H54 (cell line): ENCODE data around the gene ADGRL2.

Source experiments
- DNase-seq: peaks from one replicate; pipeline ENCODE4 v3.0.0; 2011; ENCODE audit warnings: low spot score, mixed read lengths; ENCODE audit not compliant: insufficient read length
- FAIRE-seq: peaks from 3 replicates; lab custom pipeline; 2011; peaks lifted over from hg19 to GRCh38; lab: Jason Lieb, UNC
- POLR2A ChIP-seq: IDR thresholded peaks from 2 replicates; pipeline ENCODE4 v1.6.1; 2011; ENCODE audit warnings: low read depth, mild to moderate bottlenecking, low read length

The ADGRL2 gene

GRCh38 chr1:81801651-81802456, 1.1 kb downstream of the ADGRL2 start:
- DNase-seq (no peak), FAIRE-seq (no peak)
- no peak for TF ChIP-seq POLR2A

DNA sequence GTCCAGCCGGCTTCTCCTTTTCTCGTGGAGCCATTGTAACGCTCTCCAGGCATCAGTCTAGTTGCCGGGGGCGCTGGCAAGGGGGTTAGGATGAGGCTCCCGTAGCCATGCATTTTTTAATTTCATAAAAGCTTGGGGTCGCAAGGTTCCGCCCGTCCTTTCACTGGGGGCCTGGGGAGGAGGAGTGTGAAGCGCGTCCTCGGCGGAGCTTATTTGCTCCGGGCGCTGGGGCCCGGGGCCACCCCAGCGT, 1.6 kb downstream of the ADGRL2 start:
- FAIRE-seq (no peak), DNase-seq (no peak)
- no peak for TF ChIP-seq POLR2A

- DNase-seq (no peak), FAIRE-seq (no peak)
- TF ChIP-seq POLR2A = no peak; the same call in 1 of the 2 replicates
Observed at GRCh38 chr1:81802707-81803430, 2.1 kb downstream of the ADGRL2 start.

DNA sequence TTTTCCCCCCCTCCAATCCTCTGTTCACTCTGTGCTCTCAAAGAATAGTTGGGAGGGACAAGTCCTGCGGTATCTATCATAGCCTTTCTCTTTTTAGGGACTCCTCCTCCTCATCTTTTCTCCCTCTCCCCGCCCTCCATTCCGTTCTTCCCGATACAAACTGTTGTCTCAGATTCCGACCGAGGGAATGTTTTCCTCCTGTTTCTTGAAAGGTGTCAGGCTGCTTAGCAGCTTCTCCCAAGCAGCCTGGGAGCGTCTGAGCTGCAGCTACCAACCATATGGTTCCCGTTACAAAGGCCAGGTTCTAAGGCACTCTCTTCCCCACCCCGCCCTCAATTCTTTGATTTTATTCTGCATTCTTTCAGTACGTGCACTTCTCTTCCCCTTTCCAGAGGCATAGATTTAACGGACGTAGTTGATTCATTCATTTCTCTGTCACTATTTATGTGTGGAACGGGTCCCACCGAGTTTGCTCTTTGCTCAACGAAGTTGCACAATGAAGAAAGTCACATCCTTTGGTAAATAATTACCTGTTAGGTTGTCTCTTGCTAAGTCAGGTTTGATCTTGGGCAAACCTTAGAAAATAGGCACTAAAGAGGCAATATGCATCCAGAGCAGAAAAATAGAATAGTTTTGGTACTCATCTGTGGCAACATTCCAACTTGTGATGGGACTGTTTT, 2.8 kb downstream of the ADGRL2 start:
- FAIRE-seq (peak; percentile 78), DNase-seq (no peak)
- no peak for TF ChIP-seq POLR2A

GRCh38 chr1:81804312-81804711, 3.6 kb downstream of the ADGRL2 start:
- peak; percentile 33 for FAIRE-seq
- no peak for TF ChIP-seq POLR2A
- DNase-seq = no peak

DNA sequence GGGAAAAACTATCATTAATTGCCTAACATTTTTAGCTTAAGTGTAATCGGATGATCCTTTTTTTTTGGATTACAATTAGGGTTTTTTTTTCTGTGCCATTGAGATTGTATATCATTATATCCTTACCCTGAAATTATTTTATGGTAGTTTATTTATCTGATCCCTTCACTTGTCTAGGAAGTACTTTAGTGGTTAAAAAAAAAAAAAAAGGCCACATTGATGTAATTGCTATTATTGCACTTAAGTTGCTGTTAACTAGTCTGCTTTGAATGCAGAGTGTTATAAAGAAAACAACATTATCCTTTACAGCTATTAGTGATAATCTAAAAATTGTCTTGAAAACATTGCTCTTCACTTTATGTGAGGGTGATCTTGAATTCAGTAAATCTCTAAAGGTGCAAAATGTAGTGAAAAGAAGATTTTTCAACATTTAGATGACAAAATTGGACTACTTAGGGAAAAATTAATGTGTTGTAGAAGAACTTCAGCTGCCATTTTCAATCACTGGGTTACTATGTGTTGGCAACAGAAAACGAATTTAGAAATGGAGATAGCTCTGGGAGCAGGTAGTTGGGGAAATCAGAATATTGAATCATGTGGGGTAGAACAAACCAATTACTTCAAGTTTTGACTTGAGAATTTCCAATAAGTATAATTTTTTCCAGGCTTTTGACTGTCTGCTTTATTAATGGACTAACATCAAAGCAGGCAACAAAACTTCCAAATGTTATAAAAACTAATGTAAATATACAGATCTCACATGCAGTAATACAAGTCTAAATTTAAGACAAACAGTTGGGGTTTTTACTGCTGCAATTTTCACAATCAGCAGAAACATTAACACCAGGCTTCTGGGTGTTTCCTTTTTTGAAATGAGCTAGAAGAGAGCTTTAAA, 5.0 kb downstream of the ADGRL2 start:
- DNase-seq (no peak), FAIRE-seq (peak; percentile 69)
- TF ChIP-seq POLR2A = no peak

- DNase-seq (no peak), FAIRE-seq (peak; percentile 33)
- TF ChIP-seq POLR2A = no peak
Observed at GRCh38 chr1:81806432-81806770, 5.7 kb downstream of the ADGRL2 start.

DNA sequence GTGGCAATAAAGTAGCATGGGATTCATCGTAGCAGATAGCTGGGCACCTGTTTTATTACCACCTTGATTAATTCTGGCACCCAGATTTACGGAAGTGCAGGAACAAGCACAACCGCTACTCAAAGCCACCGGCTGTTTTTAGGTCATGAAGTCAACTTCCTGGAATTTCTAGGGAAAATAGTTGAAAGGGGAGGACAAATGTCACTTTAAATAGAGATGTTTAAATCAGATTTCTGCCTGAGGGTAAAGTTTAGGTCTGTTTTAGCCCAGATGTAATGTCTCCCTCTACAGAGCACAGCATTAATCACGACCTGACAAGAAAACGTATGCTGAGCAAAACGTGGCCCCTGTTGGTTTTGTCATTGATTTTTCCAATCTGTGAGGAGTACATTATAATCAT, 8.0 kb downstream of the ADGRL2 start:
- FAIRE-seq (peak; percentile 81), DNase-seq (no peak)
- no peak for TF ChIP-seq POLR2A

DNA sequence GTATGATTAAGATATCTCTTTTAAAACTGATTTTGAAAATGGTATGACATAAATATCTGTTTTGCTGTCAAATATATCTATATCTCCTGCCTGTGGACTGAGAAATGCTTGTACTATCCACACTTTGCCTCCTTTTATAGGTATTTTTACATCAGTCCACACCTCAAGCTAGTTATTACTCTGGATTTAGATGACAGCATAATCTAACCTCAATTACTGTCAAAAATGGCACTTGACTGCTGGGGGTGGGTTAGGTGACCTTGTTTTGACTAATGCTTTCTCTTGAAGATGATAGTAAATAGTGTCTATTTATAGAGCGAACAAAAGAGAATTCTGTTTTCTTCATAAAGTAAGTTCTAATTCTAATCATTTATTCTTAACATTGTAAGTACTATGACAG, 9.1 kb downstream of the ADGRL2 start:
- TF ChIP-seq POLR2A = no peak
- no peak for FAIRE-seq
- no peak for DNase-seq

DNA sequence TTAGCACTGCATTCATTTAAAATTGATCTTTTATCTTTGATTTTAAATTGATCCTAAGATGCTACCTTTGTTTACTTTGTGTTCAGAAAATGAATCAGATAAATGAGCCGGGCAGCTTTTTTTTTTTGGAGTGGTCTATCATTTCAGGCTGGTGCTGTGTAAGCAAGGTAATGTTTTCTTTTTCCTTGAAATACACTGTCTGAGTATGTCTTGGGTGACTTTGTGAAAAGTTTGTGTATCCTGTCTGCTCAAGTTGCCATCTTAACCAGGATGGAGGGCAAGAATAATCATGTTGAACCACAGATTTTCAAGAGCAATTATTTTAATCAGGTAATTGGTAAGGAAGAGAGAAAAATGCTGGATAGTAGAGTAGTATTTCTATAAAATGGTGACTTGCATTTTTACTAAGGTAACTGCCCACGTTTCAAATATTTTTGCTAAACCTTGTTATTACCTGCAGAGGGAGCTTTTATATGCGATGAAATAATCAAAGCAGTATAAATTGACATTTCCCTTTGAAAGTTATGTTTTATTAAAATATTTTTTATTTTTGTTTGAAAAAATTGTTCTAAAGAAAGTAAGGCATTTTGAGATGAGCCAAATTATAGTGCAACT, 11.1 kb downstream of the ADGRL2 start:
- DNase-seq (no peak), FAIRE-seq (peak; percentile 6)

DNA sequence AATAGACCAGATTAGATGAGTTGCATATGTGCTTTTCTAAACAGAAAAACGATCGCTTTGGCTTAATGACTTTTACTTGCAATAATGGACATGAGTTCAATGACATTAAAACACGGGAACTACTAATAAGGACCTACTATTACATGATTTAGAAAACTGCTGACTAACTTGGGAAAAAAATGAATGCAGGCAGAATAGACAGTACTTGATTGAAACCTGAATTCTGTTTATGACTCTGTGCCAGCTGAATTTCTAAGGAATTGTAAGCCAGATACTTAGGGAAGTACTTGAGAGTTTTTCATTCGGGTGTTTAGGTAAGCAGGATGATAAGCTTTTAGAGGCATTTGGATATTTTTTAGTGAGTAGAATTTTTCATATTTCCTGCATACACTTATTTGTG, 12.0 kb downstream of the ADGRL2 start:
- DNase-seq (no peak), FAIRE-seq (no peak)
- TF ChIP-seq POLR2A = no peak

More for the DNA sequence above, 11.1 kb downstream of the ADGRL2 start:
- TF ChIP-seq POLR2A = no peak

- FAIRE-seq = no peak
- no peak for DNase-seq
- no peak for TF ChIP-seq POLR2A
Observed at GRCh38 chr1:81813691-81814090, 13.0 kb downstream of the ADGRL2 start.

DNA sequence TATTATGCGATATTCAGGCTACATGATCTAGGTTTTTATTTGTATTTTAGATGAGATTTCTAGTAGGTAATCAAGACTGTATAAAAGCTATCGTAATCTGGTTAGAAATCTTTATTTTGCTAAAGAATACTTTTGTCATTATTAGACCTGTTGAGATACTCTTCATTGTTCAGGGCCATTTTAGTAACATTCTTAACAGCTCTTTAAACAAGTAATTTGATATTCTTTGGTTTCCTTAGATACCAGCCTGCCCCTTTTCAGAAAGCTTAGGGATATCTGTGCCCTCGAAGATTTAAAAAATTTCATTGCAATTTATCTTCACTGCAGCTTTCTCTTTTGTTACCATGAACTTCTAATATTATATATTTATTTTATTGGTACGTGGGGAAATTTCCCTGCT, 18.9 kb downstream of the ADGRL2 start:
- FAIRE-seq (no peak), DNase-seq (no peak)
- TF ChIP-seq POLR2A = no peak
